H1 (cell line): Measurements from ENCODE around the gene COQ2. TPM values are rescaled to one million over a fixed set of nuclear protein-coding genes. Genes with fewer than 3 reads are reported as not detected.

Source experiments
- ATF2 ChIP-seq: IDR thresholded peaks from 2 replicates; pipeline ENCODE4 v1.6.1; 2012; ENCODE audit warnings: low read length, inconsistent platforms
- CHD7 ChIP-seq: fragments of 300-600 bp; sonication (generic); IDR thresholded peaks from 2 replicates; pipeline ENCODE4 v1.7.1; 2012; ENCODE audit warnings: low read length, moderate library complexity, mild to moderate bottlenecking, inconsistent platforms; ENCODE audit not compliant: insufficient replicate concordance
- E2F6 ChIP-seq: IDR thresholded peaks from 2 replicates; pipeline ENCODE4 v1.6.1; 2012; ENCODE audit warnings: inconsistent platforms
- FOSL1 ChIP-seq: IDR thresholded peaks from 2 replicates; pipeline ENCODE4 v1.6.1; 2011; ENCODE audit warnings: mild to moderate bottlenecking, low read depth, low read length, moderate library complexity; ENCODE audit not compliant: insufficient read depth
- POU5F1 ChIP-seq: IDR thresholded peaks from 2 replicates; pipeline ENCODE4 v1.6.1; 2011; ENCODE audit warnings: low read depth, mild to moderate bottlenecking, low read length, moderate library complexity
- RBBP5 ChIP-seq: IDR thresholded peaks from 2 replicates; pipeline ENCODE4 v1.7.1; 2012; ENCODE audit warnings: low read depth, mild to moderate bottlenecking, inconsistent platforms, low read length, moderate library complexity, borderline replicate concordance
- TBP ChIP-seq: IDR thresholded peaks from 2 replicates; pipeline ENCODE4 v1.6.1; 2011; ENCODE audit warnings: low read depth, low read length, improper control_type of control experiment
- polyA plus RNA-seq, 7 experiments: library from polyadenylated mRNA; depleted of rRNA in 3 of 7; stranded (reverse) in 5 of 7; unstranded in 2 of 7; fragments of >200 nt in 5 of 7; fragments of 200-250 nt in 2 of 7; gene quantifications; 1 replicate in 5 of 7; 2 replicates in 1 of 7; 4 replicates in 1 of 7; pipeline versions ENCODE4 v1.2.1 to v1.2.3, GENCODE V29; 2011 to 2013; ENCODE audit warnings: missing spikeins in 2 of 7, mixed read lengths in 2 of 7
- total RNA-seq: library from RNA; stranded (reverse); fragmentation: NEBNext Ultra II Directional; extraction: Animal tissue kit (Norgen Biotek cat#: 25700); gene quantifications from 2 replicates; pipeline ENCODE4 v1.2.1, GENCODE V29; 2021

Gene COQ2
- total and polyA plus RNA-seq, 2 of the 8 experiments (the other 6 are each of a cell fraction or from before 2014, with no cell fraction given): 21.5 to 22.9 TPM

- TF ChIP-seq ATF2 (no peak), CHD7 (no peak), RBBP5 (no peak), TBP (no peak), FOSL1 (no peak), POU5F1 (no peak), E2F6 (no peak)
Observed at GRCh38 chr4:83293305-83294046, 8.9 kb upstream of the COQ2 start (continued).
